ENCODE data around the gene GNAI3. TPM values are rescaled to one million over a fixed set of nuclear protein-coding genes. Genes with fewer than 3 reads are reported as not detected.

Gene GNAI3
- total and polyA plus RNA-seq, 8 donors = 6.4 to 11.5 (median 10.8) TPM

GRCh38 chr1:109508001-109508872 lies 40.2 kb upstream of the GNAI3 start:
- Histone ChIP-seq H3K4me1 (peaks cover 0 to 14% of the 10 kb centered on the region in 2 donors), H3K4me3 (no peak overlapping the region), H3K9me3 (no peaks in the 10 kb centered on the region), H3K36me3 (no peaks in the 10 kb centered on the region), H3K27me3 (peaks cover 0 to 12% of the 10 kb centered on the region in 2 donors), H3K27ac (no peak overlapping the region)
- intact Hi-C loops (cut with DNase I) = no loop called here
- no peak for TF ChIP-seq CTCF (IDR thresholded peaks at IDR 0.05)
- DNase-seq = no peak
- no peak for ATAC-seq

GRCh38 chr1:109508873-109509175 lies 39.6 kb upstream of the GNAI3 start:
- DNase-seq (no peak), ATAC-seq (no peak)
- Histone ChIP-seq H3K4me1 (peaks cover 0 to 14% of the 10 kb centered on the region in 2 donors), H3K27me3 (peaks cover 0 to 12% of the 10 kb centered on the region in 2 donors), H3K36me3 (no peaks in the 10 kb centered on the region), H3K27ac (no peak overlapping the region), H3K9me3 (no peaks in the 10 kb centered on the region), H3K4me3 (peak overlapping the region; percentile 48 to 53)
- intact Hi-C loops (cut with DNase I) = no loop called here
- no peak for TF ChIP-seq CTCF (IDR thresholded peaks at IDR 0.05)

GRCh38 chr1:109509176-109510134 lies 39.0 kb upstream of the GNAI3 start, which contains the start of gene AMIGO1:
AMIGO1 (minus strand) TSS chr1:109509727; CDS start chr1:109508912, 815 bp downstream.
- Histone ChIP-seq H3K27ac (peak within 1 kb of the TSS in 1 of 2 donors; percentile 37), H3K27me3 (peaks cover 0 to 12% of the 10 kb centered on the region in 2 donors), H3K4me3 (peak within 1 kb of the TSS; percentile 48 to 53), H3K36me3 (no peaks in the 10 kb centered on the region), H3K4me1 (peaks cover 0 to 14% of the 10 kb centered on the region in 2 donors), H3K9me3 (no peaks in the 10 kb centered on the region)
- intact Hi-C loops (cut with DNase I) = no loop called here
- DNase-seq (peak in 2 of 4 donors; percentile 75 to 85), ATAC-seq (peak; percentile 87)
- no peak for TF ChIP-seq CTCF (IDR thresholded peaks at IDR 0.05)

- ATAC-seq (no peak), DNase-seq (no peak)
- no peak overlapping the region for H3K4me3 ChIP-seq
- H3K27ac ChIP-seq = no peak overlapping the region
- H3K9me3 ChIP-seq = no peaks in the 10 kb centered on the region
- no peaks in the 10 kb centered on the region for H3K36me3 ChIP-seq
- TF ChIP-seq CTCF (IDR thresholded peaks at IDR 0.05) = no peak
- intact Hi-C loops (cut with DNase I) = no loop called here
- H3K27me3 ChIP-seq = peaks cover 0 to 12% of the 10 kb centered on the region in 2 donors
- H3K4me1 ChIP-seq = peaks cover 0 to 14% of the 10 kb centered on the region in 2 donors
Measured at GRCh38 chr1:109513110-109513710, 35.2 kb upstream of the GNAI3 start.
